ENCODE data around the gene AZIN2.

DNA sequence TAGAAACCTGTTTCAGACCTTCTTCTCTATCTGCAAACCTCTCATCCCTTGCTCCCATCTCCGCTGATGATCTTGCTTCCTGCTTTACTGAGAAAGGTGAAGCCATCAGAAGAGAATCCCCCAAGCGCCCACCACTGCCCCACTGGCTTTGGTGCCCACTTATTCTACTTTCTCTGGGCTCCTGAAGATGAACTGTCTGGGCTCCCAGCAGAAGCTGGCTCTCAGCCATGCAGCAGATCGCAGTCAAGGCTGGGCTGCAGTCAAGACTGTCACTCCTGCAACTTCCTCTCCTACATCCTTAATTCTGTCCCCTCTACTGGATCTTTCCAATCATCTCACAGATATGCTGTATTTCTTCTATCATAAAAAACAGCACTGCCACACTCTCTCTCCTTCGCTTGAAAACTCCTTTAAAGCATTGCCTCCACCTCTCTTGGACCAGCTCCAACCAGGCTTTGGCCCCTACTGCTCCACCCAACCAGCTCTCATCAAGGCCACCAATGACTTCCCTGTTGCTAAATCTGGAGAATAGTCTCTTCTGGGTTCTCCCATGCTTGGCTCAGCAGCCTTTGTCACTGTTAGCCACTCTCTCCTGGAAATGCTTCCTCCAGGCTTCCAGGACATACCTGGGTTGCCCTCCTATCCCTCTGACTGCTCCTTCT, 75.1 kb downstream of the AZIN2 start:
- TF ChIP-seq, protein P1, sequence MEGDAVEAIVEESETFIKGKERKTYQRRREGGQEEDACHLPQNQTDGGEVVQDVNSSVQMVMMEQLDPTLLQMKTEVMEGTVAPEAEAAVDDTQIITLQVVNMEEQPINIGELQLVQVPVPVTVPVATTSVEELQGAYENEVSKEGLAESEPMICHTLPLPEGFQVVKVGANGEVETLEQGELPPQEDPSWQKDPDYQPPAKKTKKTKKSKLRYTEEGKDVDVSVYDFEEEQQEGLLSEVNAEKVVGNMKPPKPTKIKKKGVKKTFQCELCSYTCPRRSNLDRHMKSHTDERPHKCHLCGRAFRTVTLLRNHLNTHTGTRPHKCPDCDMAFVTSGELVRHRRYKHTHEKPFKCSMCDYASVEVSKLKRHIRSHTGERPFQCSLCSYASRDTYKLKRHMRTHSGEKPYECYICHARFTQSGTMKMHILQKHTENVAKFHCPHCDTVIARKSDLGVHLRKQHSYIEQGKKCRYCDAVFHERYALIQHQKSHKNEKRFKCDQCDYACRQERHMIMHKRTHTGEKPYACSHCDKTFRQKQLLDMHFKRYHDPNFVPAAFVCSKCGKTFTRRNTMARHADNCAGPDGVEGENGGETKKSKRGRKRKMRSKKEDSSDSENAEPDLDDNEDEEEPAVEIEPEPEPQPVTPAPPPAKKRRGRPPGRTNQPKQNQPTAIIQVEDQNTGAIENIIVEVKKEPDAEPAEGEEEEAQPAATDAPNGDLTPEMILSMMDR (IDR thresholded peaks at IDR 0.05; ENCODE audit: low read depth, low read length, missing input control): no peak
- TF ChIP-seq GABPA (IDR thresholded peaks at IDR 0.05 in 1 of 2, conservative IDR thresholded peaks at IDR 0.05 in 1 of 2) (no peak), FOXA1 (IDR thresholded peaks at IDR 0.05) (no peak), TAF1 (conservative IDR thresholded peaks at IDR 0.05) (no peak), HNF4A (conservative IDR thresholded peaks at IDR 0.05) (no peak), SP1 (IDR thresholded peaks at IDR 0.05) (no peak), EGR1 (IDR thresholded peaks at IDR 0.05; ENCODE audit: low read depth in 2 of 2) (no peak), RAD21 (IDR thresholded peaks at IDR 0.05) (no peak)
- TF ChIP-seq, protein P2, sequence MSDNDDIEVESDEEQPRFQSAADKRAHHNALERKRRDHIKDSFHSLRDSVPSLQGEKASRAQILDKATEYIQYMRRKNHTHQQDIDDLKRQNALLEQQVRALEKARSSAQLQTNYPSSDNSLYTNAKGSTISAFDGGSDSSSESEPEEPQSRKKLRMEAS (IDR thresholded peaks at IDR 0.05): no peak
- TF ChIP-seq, protein P3, sequence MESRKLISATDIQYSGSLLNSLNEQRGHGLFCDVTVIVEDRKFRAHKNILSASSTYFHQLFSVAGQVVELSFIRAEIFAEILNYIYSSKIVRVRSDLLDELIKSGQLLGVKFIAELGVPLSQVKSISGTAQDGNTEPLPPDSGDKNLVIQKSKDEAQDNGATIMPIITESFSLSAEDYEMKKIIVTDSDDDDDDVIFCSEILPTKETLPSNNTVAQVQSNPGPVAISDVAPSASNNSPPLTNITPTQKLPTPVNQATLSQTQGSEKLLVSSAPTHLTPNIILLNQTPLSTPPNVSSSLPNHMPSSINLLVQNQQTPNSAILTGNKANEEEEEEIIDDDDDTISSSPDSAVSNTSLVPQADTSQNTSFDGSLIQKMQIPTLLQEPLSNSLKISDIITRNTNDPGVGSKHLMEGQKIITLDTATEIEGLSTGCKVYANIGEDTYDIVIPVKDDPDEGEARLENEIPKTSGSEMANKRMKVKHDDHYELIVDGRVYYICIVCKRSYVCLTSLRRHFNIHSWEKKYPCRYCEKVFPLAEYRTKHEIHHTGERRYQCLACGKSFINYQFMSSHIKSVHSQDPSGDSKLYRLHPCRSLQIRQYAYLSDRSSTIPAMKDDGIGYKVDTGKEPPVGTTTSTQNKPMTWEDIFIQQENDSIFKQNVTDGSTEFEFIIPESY (IDR thresholded peaks at IDR 0.05): no peak

Measured in liver (tissue), 3 donors.